Measurements from ENCODE around the gene UFL1.

GRCh38 chr6:96491926-96492325 is 29.7 kb upstream of the UFL1 start:
- TF ChIP-seq JUN (IDR thresholded peaks at IDR 0.05; ENCODE audit: low read depth, low read length) (no peak), POLR2A (IDR thresholded peaks at IDR 0.05; ENCODE audit: control extremely low read depth in 1 of 2, low read depth in 2 of 2, low read length in 2 of 2) (no peak), POLR2AphosphoS5 (IDR thresholded peaks at IDR 0.05; ENCODE audit: low read depth, low read length) (no peak), CTCF (IDR thresholded peaks at IDR 0.05; ENCODE audit: control extremely low read depth in 1 of 3, insufficient read depth in 1 of 3, low read depth in 1 of 3, low read length in 3 of 3) (no peak), CREB1 (IDR thresholded peaks at IDR 0.05) (no peak), RBBP5 (IDR thresholded peaks at IDR 0.05; ENCODE audit: borderline replicate concordance, low read depth, low read length) (no peak), EZH2 (IDR thresholded peaks at IDR 0.05; ENCODE audit: low read depth, low read length, severe bottlenecking) (no peak), RNF2 (IDR thresholded peaks at IDR 0.05; ENCODE audit: borderline replicate concordance, low read depth, low read length, missing control alignments, poor library complexity, severe bottlenecking) (no peak)

All from H1 (cell line).